Coronary artery (tissue), 2 donors: ENCODE data around the gene FHIT.

Source experiments
- DNase-seq: peaks from one replicate; pipeline ENCODE4 v3.0.0-alpha.2; 2017; ENCODE audit warnings: low spot score
- H3K27ac ChIP-seq, 2 donors: fragments of 200-600 bp; sonication (generic); one replicate each; pipeline ENCODE4 v1.5.1; 2016 to 2019
- H3K4me3 ChIP-seq: fragments of 200-600 bp; sonication (generic); 2 replicates; pipeline ENCODE4 v1.5.1; 2016; ENCODE audit warnings: mild to moderate bottlenecking, moderate library complexity
- CTCF ChIP-seq: fragments of 200-600 bp; sonication (generic); IDR thresholded peaks from one replicate; pipeline ENCODE4 v1.5.1; 2019; ENCODE audit warnings: antibody characterized with exemption

FHIT gene

GRCh38 chr3:61015859-61016258, 235.4 kb downstream of the FHIT start:
- no peak for TF ChIP-seq CTCF
- DNase-seq, result no peak
- Histone ChIP-seq H3K27ac (no peak overlapping the region), H3K4me3 (no peak overlapping the region)

- Histone ChIP-seq H3K4me3 (no peak overlapping the region), H3K27ac (no peak overlapping the region)
- TF ChIP-seq CTCF, result no peak
- no peak for DNase-seq
Observed at GRCh38 chr3:61015408-61015807, 235.8 kb downstream of the FHIT start.

GRCh38 chr3:61008998-61009380, 242.3 kb downstream of the FHIT start:
- H3K4me3 ChIP-seq, result no peak overlapping the region
- peak overlapping the region in 1 of 2 donors; percentile 39 for H3K27ac ChIP-seq
- DNase-seq, result no peak
- no peak for TF ChIP-seq CTCF

- no peak for TF ChIP-seq CTCF
- Histone ChIP-seq H3K27ac (peak overlapping the region in 1 of 2 donors; percentile 39), H3K4me3 (no peak overlapping the region)
- DNase-seq, result no peak
Observed at GRCh38 chr3:61008153-61008997, 242.9 kb downstream of the FHIT start.

- H3K4me3 ChIP-seq, result no peak overlapping the region
- TF ChIP-seq CTCF, result no peak
- H3K27ac ChIP-seq, result no peak overlapping the region
Observed at GRCh38 chr3:61005591-61005990, 245.7 kb downstream of the FHIT start.

GRCh38 chr3:60998858-60999257, 252.4 kb downstream of the FHIT start:
- no peak overlapping the region for H3K27ac ChIP-seq
- H3K4me3 ChIP-seq, result no peak overlapping the region
- TF ChIP-seq CTCF, result no peak
- DNase-seq, result no peak

More at GRCh38 chr3:61005591-61005990, 245.7 kb downstream of the FHIT start:
- DNase-seq, result no peak

GRCh38 chr3:60992395-60992794, 258.9 kb downstream of the FHIT start:
- Histone ChIP-seq H3K4me3 (no peak overlapping the region), H3K27ac (no peak overlapping the region)
- DNase-seq, result no peak
- TF ChIP-seq CTCF, result no peak
